H1 (cell line): ENCODE measurements around the gene ACVRL1. TPM values are rescaled to one million over a fixed set of nuclear protein-coding genes. Genes with fewer than 3 reads are reported as not detected.
A peak's percentile ranks its signal among the peaks of the same experiment; 100 is the strongest.

Experiments
- CTCF ChIA-PET: fragments of 300-600 bp; sonication (Branson Sonifier 250); formaldehyde crosslinking; loops from one replicate; lab custom pipeline; 2021; ENCODE audit not compliant: partially characterized antibody; lab: Charles Lee
- POLR2A ChIA-PET: fragments of 300-600 bp; sonication (Branson Sonifier 250); formaldehyde crosslinking; loops from one replicate; lab custom pipeline; 2021; ENCODE audit warnings: inconsistent platforms; ENCODE audit not compliant: partially characterized antibody; lab: Charles Lee
- DNase-seq, 2 experiments: peaks; one replicate each; pipeline versions ENCODE4 v3.0.0 to v3.0.0-alpha.2; 2010 to 2022; ENCODE audit warnings: low spot score in 2 of 2, low read depth in 1 of 2, mixed read lengths in 1 of 2
- FAIRE-seq: peaks from 2 replicates; lab custom pipeline; 2011; peaks lifted over from hg19 to GRCh38; lab: Jason Lieb, UNC
- H2AFZ ChIP-seq: 2 replicates; pipeline ENCODE4 v1.8.1; 2012; ENCODE audit warnings: low read length, inconsistent platforms
- H2AK5ac ChIP-seq: 2 replicates; pipeline ENCODE4 v1.6.1; 2013; ENCODE audit warnings: low read depth, low read length
- H2BK120ac ChIP-seq: replicated peaks from 2 replicates; pipeline ENCODE3; 2013; ENCODE audit warnings: low read depth, low read length, inconsistent platforms
- H2BK12ac ChIP-seq: 2 replicates; pipeline ENCODE4 v1.6.1; 2013; ENCODE audit warnings: low read depth, low read length
- H2BK15ac ChIP-seq: 2 replicates; pipeline ENCODE4 v1.6.1; 2013; ENCODE audit warnings: low read length
- H2BK20ac ChIP-seq: 2 replicates; pipeline ENCODE4 v1.6.1; 2013; ENCODE audit warnings: low read length
- H2BK5ac ChIP-seq: 2 replicates; pipeline ENCODE4 v1.6.1; 2013; ENCODE audit warnings: low read depth, low read length
- H3K14ac ChIP-seq: 2 replicates; pipeline ENCODE4 v1.6.1; 2013; ENCODE audit warnings: inconsistent platforms; ENCODE audit not compliant: insufficient read length
- H3K18ac ChIP-seq: 2 replicates; pipeline ENCODE4 v1.6.1; 2013; ENCODE audit warnings: low read length; ENCODE audit errors: extremely low read depth
- H3K23ac ChIP-seq: 2 replicates; pipeline ENCODE4 v1.6.1; 2013; ENCODE audit warnings: inconsistent platforms; ENCODE audit not compliant: insufficient read length
- H3K23me2 ChIP-seq: 2 replicates; pipeline ENCODE4 v1.6.1; 2013; ENCODE audit warnings: low read depth, low read length
- H3K27ac ChIP-seq: 2 replicates; pipeline ENCODE4 v1.6.1; 2011; ENCODE audit warnings: low read depth, low read length, inconsistent platforms
- H3K27me3 ChIP-seq, 4 experiments: replicated peaks in 1 of 4; 1 replicate in 1 of 4; 2 replicates in 3 of 4; pipeline versions ENCODE4 v1.6.1 to v1.8.1; 2011 to 2013; ENCODE audit warnings: low read length in 3 of 4, mild to moderate bottlenecking in 3 of 4, inconsistent platforms in 2 of 4, mixed read lengths in 2 of 4, moderate library complexity in 1 of 4; ENCODE audit not compliant: control insufficient read depth in 3 of 4, insufficient read depth in 3 of 4; ENCODE audit errors: extremely low read depth in 1 of 4
- H3K36me3 ChIP-seq, 4 experiments: 2 replicates each; pipeline versions ENCODE4 v1.6.1 to v1.8.1; 2011 to 2013; ENCODE audit warnings: mild to moderate bottlenecking in 4 of 4, low read length in 3 of 4, moderate library complexity in 2 of 4, control low read depth in 1 of 4, inconsistent platforms in 1 of 4; ENCODE audit not compliant: insufficient read depth in 4 of 4, control insufficient read depth in 2 of 4
- H3K4ac ChIP-seq: replicated peaks from 2 replicates; pipeline ENCODE3; 2013; ENCODE audit warnings: low read length, low read depth, mixed read lengths, inconsistent platforms; ENCODE audit not compliant: insufficient read length
- H3K4me1 ChIP-seq, 4 experiments: replicated peaks in 1 of 4; 1 replicate in 1 of 4; 2 replicates in 3 of 4; pipeline versions ENCODE4 v1.6.1 to v1.8.1; 2011 to 2013; ENCODE audit warnings: low read length in 3 of 4, inconsistent platforms in 2 of 4, mixed read lengths in 1 of 4; ENCODE audit not compliant: insufficient read depth in 4 of 4, control insufficient read depth in 3 of 4
- H3K4me2 ChIP-seq, 2 experiments: 2 replicates each; pipeline versions ENCODE4 v1.6.1 to v1.8.1; 2011 to 2013; ENCODE audit warnings: low read depth in 2 of 2, low read length in 2 of 2, control low read depth in 1 of 2, inconsistent platforms in 1 of 2, mild to moderate bottlenecking in 1 of 2; ENCODE audit not compliant: insufficient read depth in 1 of 2
- H3K4me3 ChIP-seq, 4 experiments: fragments of 200-600, 300-600 bp in 1 of 4; sonication (generic), shearing (Covaris generic), sonication (Bioruptor Twin) in 1 of 4; 2 replicates each; pipeline versions ENCODE4 v1.5.1 to v1.8.1; 2011 to 2016; ENCODE audit warnings: low read length in 4 of 4, low read depth in 3 of 4, control low read depth in 2 of 4, inconsistent platforms in 2 of 4, mild to moderate bottlenecking in 2 of 4, mixed read lengths in 1 of 4, moderate library complexity in 1 of 4; ENCODE audit not compliant: insufficient read depth in 2 of 4; ENCODE audit errors: extremely low read depth in 1 of 4
- H3K56ac ChIP-seq: replicated peaks from 2 replicates; pipeline ENCODE3; 2013; ENCODE audit warnings: low read depth, mild to moderate bottlenecking, mixed read lengths, low read length, inconsistent platforms; ENCODE audit not compliant: insufficient read length
- H3K79me1 ChIP-seq: 2 replicates; pipeline ENCODE4 v1.6.1; 2013; ENCODE audit warnings: low read depth, low read length, control low read depth
- H3K79me2 ChIP-seq, 2 experiments: 2 replicates each; pipeline versions ENCODE4 v1.6.1 to v1.8.1; 2012 to 2013; ENCODE audit warnings: low read length in 2 of 2, mild to moderate bottlenecking in 2 of 2, inconsistent platforms in 1 of 2; ENCODE audit not compliant: insufficient read depth in 2 of 2, control insufficient read depth in 1 of 2
- H3K9ac ChIP-seq, 4 experiments: replicated peaks in 1 of 4; 1 replicate in 1 of 4; 2 replicates in 3 of 4; pipeline versions ENCODE4 v1.6.1 to v1.8.1; 2011 to 2013; ENCODE audit warnings: low read depth in 3 of 4, low read length in 3 of 4, control low read depth in 2 of 4, mild to moderate bottlenecking in 2 of 4, moderate library complexity in 2 of 4, inconsistent platforms in 1 of 4; ENCODE audit errors: extremely low read depth in 1 of 4
- H3K9me3 ChIP-seq, 2 experiments: 2 replicates each; pipeline versions ENCODE4 v1.6.1 to v1.8.1; 2012 to 2013; ENCODE audit warnings: mild to moderate bottlenecking in 2 of 2, moderate library complexity in 2 of 2, control low read depth in 1 of 2, inconsistent platforms in 1 of 2, low read depth in 1 of 2, low read length in 1 of 2, mixed read lengths in 1 of 2; ENCODE audit not compliant: insufficient read depth in 2 of 2
- H4K20me1 ChIP-seq, 2 experiments: replicated peaks in 1 of 2; 2 replicates each; pipeline versions ENCODE3 to v1.8.1; 2011 to 2013; ENCODE audit warnings: inconsistent platforms in 2 of 2, low read length in 2 of 2, mild to moderate bottlenecking in 1 of 2; ENCODE audit not compliant: insufficient read depth in 2 of 2, control insufficient read depth in 1 of 2
- H4K5ac ChIP-seq: 2 replicates; pipeline ENCODE4 v1.6.1; 2013; ENCODE audit warnings: low read length, low read depth, mixed read lengths, inconsistent platforms; ENCODE audit not compliant: insufficient read length
- H4K8ac ChIP-seq: 2 replicates; pipeline ENCODE4 v1.8.0; 2013; ENCODE audit warnings: mild to moderate bottlenecking, moderate library complexity, low read length, inconsistent platforms; ENCODE audit not compliant: insufficient read depth; ENCODE audit errors: extremely low read depth
- H4K91ac ChIP-seq: replicated peaks from 2 replicates; pipeline ENCODE3; 2013; ENCODE audit warnings: low read length, mixed read lengths, inconsistent platforms; ENCODE audit not compliant: insufficient read length
- BACH1 ChIP-seq: IDR thresholded peaks from 2 replicates; pipeline ENCODE4 v1.6.1; 2012; ENCODE audit warnings: low read length, improper control_type of control experiment
- CBX8 ChIP-seq: fragments of 300-800, 300-1000 bp; sonication (generic); IDR thresholded peaks from 2 replicates; pipeline ENCODE4 v1.7.1; 2016; ENCODE audit warnings: low read depth, low read length, borderline replicate concordance
- EZH2 ChIP-seq: fragments of 200-600 bp; sonication (generic); IDR thresholded peaks from 2 replicates; pipeline ENCODE4 v1.7.1; 2012; ENCODE audit warnings: low read depth, mild to moderate bottlenecking, moderate library complexity, low read length, inconsistent platforms; ENCODE audit not compliant: severe bottlenecking
- JUN ChIP-seq: IDR thresholded peaks from 2 replicates; pipeline ENCODE4 v1.6.1; 2011; ENCODE audit warnings: low read depth, mild to moderate bottlenecking, improper control_type of control experiment, low read length
- KDM4A ChIP-seq: IDR thresholded peaks from one replicate; pipeline ENCODE4 v1.7.1; 2012; ENCODE audit warnings: low read depth, mild to moderate bottlenecking, moderate library complexity, low read length, inconsistent platforms; ENCODE audit not compliant: severe bottlenecking
- SUZ12 ChIP-seq: fragments of 200-600 bp; sonication (generic); IDR thresholded peaks from 2 replicates; pipeline ENCODE4 v1.6.1; 2012; ENCODE audit warnings: mild to moderate bottlenecking, inconsistent platforms, low read length, moderate library complexity, mixed read lengths
- TAF7 ChIP-seq: optimal IDR thresholded peaks from 2 replicates; pipeline ENCODE3; 2011; ENCODE audit warnings: low read depth, mild to moderate bottlenecking, inconsistent platforms, low read length, moderate library complexity, borderline replicate concordance
- WGBS, 2 experiments: shearing (Covaris generic) in 1 of 2; methylation state at CpG; one replicate each; pipeline versions ENCODE4 v1.1.6 to v1.1.7; 2013 to 2015; ENCODE audit warnings: low lambda C conversion rate in 2 of 2, mixed read lengths in 2 of 2, inconsistent platforms in 1 of 2, low coverage in 1 of 2, missing lambda C conversion rate in 1 of 2; ENCODE audit not compliant: insufficient replicate concordance in 2 of 2, insufficient coverage in 1 of 2, insufficient read length in 1 of 2; ENCODE audit errors: extremely low coverage in 1 of 2, missing lambda C conversion rate in 1 of 2; 5-methylcytosine and 5-hydroxymethylcytosine counted together
- long read RNA-seq, 2 experiments: library from RNA in 1 of 2; library from capped mRNA in 1 of 2; stranded (forward); transcript quantifications; one replicate each; pipeline ENCODE4 v2.0.0, GENCODE V29; 2021; ENCODE audit warnings: inconsistent platforms in 1 of 2
- polyA minus RNA-seq, 3 experiments: library from RNA; depleted of rRNA, polyadenylated mRNA; stranded (reverse); fragments of >200 nt; gene quantifications; 1 replicate in 2 of 3; 2 replicates in 1 of 3; pipeline ENCODE4 v1.2.3, GENCODE V29; 2011
- polyA plus RNA-seq, 7 experiments: library from polyadenylated mRNA; depleted of rRNA in 3 of 7; stranded (reverse) in 5 of 7; unstranded in 2 of 7; fragments of >200 nt in 5 of 7; fragments of 200-250 nt in 2 of 7; gene quantifications; 1 replicate in 5 of 7; 2 replicates in 1 of 7; 4 replicates in 1 of 7; pipeline versions ENCODE4 v1.2.1 to v1.2.3, GENCODE V29; 2011 to 2013; ENCODE audit warnings: missing spikeins in 2 of 7, mixed read lengths in 2 of 7
- total RNA-seq: library from RNA; stranded (reverse); fragmentation: NEBNext Ultra II Directional; extraction: Animal tissue kit (Norgen Biotek cat#: 25700); gene quantifications from 2 replicates; pipeline ENCODE4 v1.2.1, GENCODE V29; 2021

Gene ACVRL1
- total RNA-seq (0.09 TPM in 1 of 2 replicates, not detected in the other), polyA plus RNA-seq (2011; rRNA removed) (0.35 and 0.50 TPM in 2 replicates), polyA minus RNA-seq (2011; rRNA and poly(A)+ RNA removed) (0.39 and 0.82 TPM in 2 replicates)
- 0.54 TPM for polyA plus RNA-seq (2011; cell fraction: cytosol; rRNA removed)
- 1.2 TPM for polyA plus RNA-seq (2011; cell fraction: nucleus; rRNA removed)
- 0.59 to 0.90 TPM (median 0.84 TPM) in 4 replicates for polyA plus RNA-seq (2012, experiment 1 of 2)
- 0.10 TPM for polyA plus RNA-seq (2012, experiment 2 of 2)
- 0.39 TPM for polyA plus RNA-seq (2013, experiment 1 of 2)
- polyA plus RNA-seq (2013, experiment 2 of 2): 0.24 TPM
- not detected for polyA minus RNA-seq (2011; cell fraction: cytosol; rRNA and poly(A)+ RNA removed)
- 1.4 TPM for polyA minus RNA-seq (2011; cell fraction: nucleus; rRNA and poly(A)+ RNA removed)
- long read RNA-seq, experiment 1: 0 reads
- long read RNA-seq, experiment 2: 0 reads

GRCh38 chr12:51907083-51907855, at the start of gene ACVRL1:
ACVRL1 (plus strand) TSS chr12:51907504; CDS start chr12:51912475, 4,971 bp downstream.
- Histone ChIP-seq H4K91ac (peak within 1 kb of the TSS; percentile 46), H3K36me3 (peaks cover 0 to 3% (median 0%) of the 10 kb centered on the region in 4 experiments; a peak in 1 of 8 replicates), H3K56ac (no peak within 1 kb of the TSS), H3K9ac (no peak within 1 kb of the TSS), H3K79me2 (no peaks in the 10 kb centered on the region), H3K9me3 (no peaks in the 10 kb centered on the region), H3K27me3 (peaks cover 4 to 28% (median 20%) of the 10 kb centered on the region in 4 experiments), H3K4me1 (no peaks in the 10 kb centered on the region; a peak in 1 of 7 replicates), H3K23me2 (peaks cover 6% of the 10 kb centered on the region), H3K18ac (no peak within 1 kb of the TSS; the same call in 1 of the 2 replicates), H2BK12ac (peak within 1 kb of the TSS; percentile 60; the same call in 1 of the 2 replicates), H2BK20ac (no peak within 1 kb of the TSS), H4K5ac (no peak within 1 kb of the TSS), H2AFZ (peak within 1 kb of the TSS; percentile 75; the same call in 1 of the 2 replicates), H4K20me1 (no peaks in the 10 kb centered on the region), H3K23ac (no peak within 1 kb of the TSS)
- 41% methylated on average over 49 of the region's 74 CpGs; no CpG with 5 or more reads in 1 of the 2 experiments for WGBS, 2 experiments
- POLR2A ChIA-PET: no interaction called here
- no peak for TF ChIP-seq CBX8
- no peak for TF ChIP-seq JUN
- peak; percentile 73 for TF ChIP-seq EZH2
- TF ChIP-seq SUZ12: peak; percentile 64
- no peak for TF ChIP-seq BACH1
- TF ChIP-seq TAF7: no peak
- TF ChIP-seq KDM4A: peak; percentile 39
- TF ChIP-seq, all 59 proteins: peak for 3
- CTCF ChIA-PET: interaction anchor here (0.6 to 12.7 kb wide), 16 partner anchors 9 to 330 kb away, joined by 3 to 234 read pairs (median 4); partner anchors contain the start of gene SMIM41
- DNase-seq (no peak), FAIRE-seq (no peak)
- Histone ChIP-seq H3K4ac (no peak within 1 kb of the TSS), H4K8ac (peak within 1 kb of the TSS; percentile 85), H2BK120ac (no peak within 1 kb of the TSS), H3K27ac (no peak within 1 kb of the TSS), H3K79me1 (no peaks in the 10 kb centered on the region), H3K4me2 (peak within 1 kb of the TSS; percentile 48 to 58), H2BK5ac (no peak within 1 kb of the TSS), H3K4me3 (peak within 1 kb of the TSS in 3 of 4 experiments; percentile 2 to 61 (median 42); a peak in 7 of 8 replicates), H2BK15ac (no peak within 1 kb of the TSS; the same call in 1 of the 2 replicates), H2AK5ac (no peak within 1 kb of the TSS), H3K14ac (no peak within 1 kb of the TSS)
